ENCODE results near the gene DCAKD. TPM values are rescaled to one million over a fixed set of nuclear protein-coding genes. Genes with fewer than 3 reads are reported as not detected.

Gene DCAKD
- total and polyA plus RNA-seq, 2 of the 8 experiments (the other 6 are each of a cell fraction or from before 2014, with no cell fraction given), result 35.6 to 52.9 TPM

DNA sequence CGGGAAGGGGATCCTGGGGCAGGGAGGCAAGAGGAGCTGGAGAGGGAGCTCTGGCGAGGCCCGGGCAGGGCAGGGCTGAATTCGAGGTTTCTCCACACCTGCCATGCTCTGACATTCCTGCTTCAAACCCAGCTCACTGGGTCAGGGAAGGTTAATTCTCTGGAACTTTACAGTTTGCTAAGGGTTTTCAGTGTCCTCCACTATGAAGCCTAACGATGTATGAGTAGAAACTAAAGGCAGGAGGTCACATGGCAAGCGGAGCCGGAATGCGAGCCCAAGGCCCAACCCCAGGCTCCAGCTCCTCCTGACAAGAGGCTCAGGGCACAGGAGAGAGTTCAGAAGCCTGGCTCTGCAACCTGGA is 29.2 kb downstream of the DCAKD start:
- H3K27me3 ChIP-seq (replicated peaks in 1 of 4; ENCODE audit: control insufficient read depth in 3 of 4, extremely low read depth in 1 of 4, insufficient read depth in 3 of 4, low read length in 3 of 4), result peaks cover 20 to 43% (median 40%) of the 10 kb centered on the region in 4 experiments
- H2BK12ac ChIP-seq (ENCODE audit: low read depth, low read length), result no peak overlapping the region
- H2BK15ac ChIP-seq (ENCODE audit: low read length), result 0 out of 2 replicates have a peak overlapping the region, but pooled peaks have one; percentile 31
- H4K5ac ChIP-seq (ENCODE audit: insufficient read length, low read depth, low read length), result no peak overlapping the region
- H3K56ac ChIP-seq (replicated peaks; ENCODE audit: insufficient read length, low read depth, low read length), result no peak overlapping the region
- CTCF ChIA-PET (ENCODE audit: partially characterized antibody), result interaction anchor here (0.7 to 16.2 kb wide), 31 partner anchors 12 to 274 kb away, joined by 3 to 243 read pairs (median 4); partner anchors contain the start of genes C1QL1, GFAP and KIF18B
- no peaks in the 10 kb centered on the region for H3K79me2 ChIP-seq (ENCODE audit: control insufficient read depth in 1 of 2, insufficient read depth in 2 of 2, low read length in 2 of 2)
- no peak overlapping the region for H2BK120ac ChIP-seq (replicated peaks; ENCODE audit: low read depth, low read length)
- POLR2A ChIA-PET (ENCODE audit: partially characterized antibody), result interaction anchor here (0.6 to 3.8 kb wide), 14 partner anchors 9 to 123 kb away, joined by 3 to 15 read pairs (median 4); partner anchors contain the start of genes C1QL1, EFTUD2 and NMT1
- no peak overlapping the region for H3K14ac ChIP-seq (ENCODE audit: insufficient read length)
- DNase-seq (ENCODE audit: low read depth in 1 of 2, low spot score in 2 of 2) (no peak), FAIRE-seq (no peak)
- H4K20me1 ChIP-seq (replicated peaks in 1 of 2; ENCODE audit: control insufficient read depth in 1 of 2, insufficient read depth in 2 of 2, low read length in 2 of 2), result peaks cover 0 to 4% of the 10 kb centered on the region in 2 experiments
- no peak overlapping the region for H2AFZ ChIP-seq (ENCODE audit: low read length)
- H3K4me2 ChIP-seq (ENCODE audit: insufficient read depth in 1 of 2, low read depth in 2 of 2, low read length in 2 of 2), result peak overlapping the region; percentile 27 to 56; a peak in 1 of 4 replicates
- WGBS, 2 experiments (ENCODE audit: extremely low coverage in 1 of 2, insufficient coverage in 1 of 2, insufficient read length in 1 of 2, insufficient replicate concordance in 2 of 2, low coverage in 1 of 2, low lambda C conversion rate in 2 of 2, missing lambda C conversion rate in 1 of 2), result 59% methylated on average over 8 of the region's 8 CpGs; no CpG with 5 or more reads in 1 of the 2 experiments
- no peak overlapping the region for H3K18ac ChIP-seq (ENCODE audit: extremely low read depth, low read length)
- H3K23me2 ChIP-seq (ENCODE audit: low read depth, low read length), result peaks cover 3% of the 10 kb centered on the region; the same call in 1 of the 2 replicates
- peak overlapping the region in 1 of 4 experiments; percentile 46; a peak in 1 of 7 replicates for H3K9ac ChIP-seq (replicated peaks in 1 of 4; ENCODE audit: extremely low read depth in 1 of 4, low read depth in 3 of 4, low read length in 3 of 4)
- no peak overlapping the region for H4K91ac ChIP-seq (replicated peaks; ENCODE audit: insufficient read length, low read length)
- H2BK5ac ChIP-seq (ENCODE audit: low read depth, low read length), result no peak overlapping the region
- peaks cover 9 to 23% (median 14%) of the 10 kb centered on the region in 4 experiments for H3K4me1 ChIP-seq (replicated peaks in 1 of 4; ENCODE audit: control insufficient read depth in 3 of 4, insufficient read depth in 4 of 4, low read length in 3 of 4)
- peaks cover 0 to 8% (median 4%) of the 10 kb centered on the region in 4 experiments; a peak in 4 of 8 replicates for H3K36me3 ChIP-seq (ENCODE audit: control insufficient read depth in 2 of 4, insufficient read depth in 4 of 4, low read length in 3 of 4)
- no peak overlapping the region for H3K4me3 ChIP-seq (ENCODE audit: extremely low read depth in 1 of 4, insufficient read depth in 2 of 4, low read depth in 3 of 4, low read length in 4 of 4)
- H3K4ac ChIP-seq (replicated peaks; ENCODE audit: insufficient read length, low read depth, low read length), result no peak overlapping the region
- no peaks in the 10 kb centered on the region for H3K79me1 ChIP-seq (ENCODE audit: low read depth, low read length)
- no peaks in the 10 kb centered on the region for H3K9me3 ChIP-seq (ENCODE audit: insufficient read depth in 2 of 2, low read depth in 1 of 2, low read length in 1 of 2)
- H4K8ac ChIP-seq (ENCODE audit: extremely low read depth, insufficient read depth, low read length), result no peak overlapping the region
- no peak overlapping the region for H3K23ac ChIP-seq (ENCODE audit: insufficient read length)
- no peak overlapping the region for H3K27ac ChIP-seq (ENCODE audit: low read depth, low read length)
- no peak overlapping the region for H2BK20ac ChIP-seq (ENCODE audit: low read length)
- H2AK5ac ChIP-seq (ENCODE audit: low read depth, low read length), result no peak overlapping the region
- TF ChIP-seq SIRT6 (IDR thresholded peaks at IDR 0.05; ENCODE audit: low read length) (no peak), CTBP2 (IDR thresholded peaks at IDR 0.05; ENCODE audit: borderline replicate concordance, insufficient read depth, insufficient read length, low read length) (no peak), RXRA (IDR thresholded peaks at IDR 0.05; ENCODE audit: insufficient read depth, low read depth, low read length) (no peak), CEBPB (IDR thresholded peaks at IDR 0.05; ENCODE audit: low read depth, low read length) (no peak), POLR2A (IDR thresholded peaks at IDR 0.05; ENCODE audit: control extremely low read depth in 1 of 2, low read depth in 2 of 2, low read length in 2 of 2) (no peak), JUND (IDR thresholded peaks at IDR 0.05; ENCODE audit: low read length) (no peak), GABPA (IDR thresholded peaks at IDR 0.05; ENCODE audit: borderline replicate concordance, insufficient read depth, low read length) (no peak), MAFK (IDR thresholded peaks at IDR 0.05; ENCODE audit: low read depth, low read length) (no peak), SRF (IDR thresholded peaks at IDR 0.05; ENCODE audit: low read depth, low read length) (no peak), BACH1 (IDR thresholded peaks at IDR 0.05; ENCODE audit: low read length) (no peak), BRCA1 (IDR thresholded peaks at IDR 0.05; ENCODE audit: low read depth, low read length) (no peak)
- TF ChIP-seq, protein P1, sequence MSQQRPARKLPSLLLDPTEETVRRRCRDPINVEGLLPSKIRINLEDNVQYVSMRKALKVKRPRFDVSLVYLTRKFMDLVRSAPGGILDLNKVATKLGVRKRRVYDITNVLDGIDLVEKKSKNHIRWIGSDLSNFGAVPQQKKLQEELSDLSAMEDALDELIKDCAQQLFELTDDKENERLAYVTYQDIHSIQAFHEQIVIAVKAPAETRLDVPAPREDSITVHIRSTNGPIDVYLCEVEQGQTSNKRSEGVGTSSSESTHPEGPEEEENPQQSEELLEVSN (IDR thresholded peaks at IDR 0.05), result no peak
- TF ChIP-seq, protein P2, sequence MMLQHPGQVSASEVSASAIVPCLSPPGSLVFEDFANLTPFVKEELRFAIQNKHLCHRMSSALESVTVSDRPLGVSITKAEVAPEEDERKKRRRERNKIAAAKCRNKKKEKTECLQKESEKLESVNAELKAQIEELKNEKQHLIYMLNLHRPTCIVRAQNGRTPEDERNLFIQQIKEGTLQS (IDR thresholded peaks at IDR 0.05; ENCODE audit: insufficient read depth, low read depth, low read length), result no peak
